Measurements from ENCODE around the gene KRTAP13-3.

Gene KRTAP13-3

GRCh38 chr21:30391492-30392025 is 34.2 kb downstream of the KRTAP13-3 start:
- no peak overlapping the region for H3K27ac Mint-ChIP-seq
- H3K27me3 Mint-ChIP-seq = no peaks in the 10 kb centered on the region
- no peaks in the 10 kb centered on the region for H3K4me1 Mint-ChIP-seq
- no peak for ATAC-seq
- no peaks in the 10 kb centered on the region for H3K36me3 Mint-ChIP-seq
- H3K4me3 Mint-ChIP-seq = no peak overlapping the region
- peaks cover 8% of the 10 kb centered on the region for H3K9me3 Mint-ChIP-seq

GRCh38 chr21:30382201-30382600 is 43.5 kb downstream of the KRTAP13-3 start:
- Mint-ChIP-seq H3K27ac (no peak overlapping the region), H3K36me3 (no peaks in the 10 kb centered on the region), H3K4me1 (no peaks in the 10 kb centered on the region), H3K4me3 (no peak overlapping the region), H3K9me3 (no peaks in the 10 kb centered on the region), H3K27me3 (no peaks in the 10 kb centered on the region)
- ATAC-seq = no peak
